Measurements from ENCODE around the gene KIF18A.

- TF ChIP-seq CTCF (IDR thresholded peaks at IDR 0.05) (no peak), TEAD4 (CRISPR knock-in tag; IDR thresholded peaks at IDR 0.05) (no peak), RORB (CRISPR knock-in tag; IDR thresholded peaks at IDR 0.05) (no peak), JAZF1 (CRISPR knock-in tag; IDR thresholded peaks at IDR 0.05) (no peak), MXD4 (CRISPR knock-in tag; IDR thresholded peaks at IDR 0.05; ENCODE audit: borderline replicate concordance) (no peak), CREM (CRISPR knock-in tag; IDR thresholded peaks at IDR 0.05) (no peak)
- TF ChIP-seq, protein P1, sequence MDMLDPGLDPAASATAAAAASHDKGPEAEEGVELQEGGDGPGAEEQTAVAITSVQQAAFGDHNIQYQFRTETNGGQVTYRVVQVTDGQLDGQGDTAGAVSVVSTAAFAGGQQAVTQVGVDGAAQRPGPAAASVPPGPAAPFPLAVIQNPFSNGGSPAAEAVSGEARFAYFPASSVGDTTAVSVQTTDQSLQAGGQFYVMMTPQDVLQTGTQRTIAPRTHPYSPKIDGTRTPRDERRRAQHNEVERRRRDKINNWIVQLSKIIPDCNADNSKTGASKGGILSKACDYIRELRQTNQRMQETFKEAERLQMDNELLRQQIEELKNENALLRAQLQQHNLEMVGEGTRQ (CRISPR knock-in tag; IDR thresholded peaks at IDR 0.05): no peak
Measured at GRCh38 chr11:28003615-28004014, 104.3 kb downstream of the KIF18A start.
